TTC549 (cell line): Measurements from ENCODE around the gene KHDC1.
"Not testable (repeated sequence)": the region's sequence is repeated elsewhere in the genome, so short reads cannot be mapped to it uniquely, and the experiment has no call there.

Source experiments
- FAIRE-seq: peaks from 2 replicates; lab custom pipeline; 2012; peaks lifted over from hg19 to GRCh38; lab: Jason Lieb, UNC

The KHDC1 gene

GRCh38 chr6:73248192-73248903 is 14.6 kb downstream of the KHDC1 start:
- no peak for FAIRE-seq

GRCh38 chr6:73242001-73242400 is 21.0 kb downstream of the KHDC1 start:
- no peak for FAIRE-seq

GRCh38 chr6:73240730-73241129 is 22.3 kb downstream of the KHDC1 start:
- FAIRE-seq, result no peak

GRCh38 chr6:73236144-73236750 is 26.7 kb downstream of the KHDC1 start:
- FAIRE-seq, result no peak

DNA sequence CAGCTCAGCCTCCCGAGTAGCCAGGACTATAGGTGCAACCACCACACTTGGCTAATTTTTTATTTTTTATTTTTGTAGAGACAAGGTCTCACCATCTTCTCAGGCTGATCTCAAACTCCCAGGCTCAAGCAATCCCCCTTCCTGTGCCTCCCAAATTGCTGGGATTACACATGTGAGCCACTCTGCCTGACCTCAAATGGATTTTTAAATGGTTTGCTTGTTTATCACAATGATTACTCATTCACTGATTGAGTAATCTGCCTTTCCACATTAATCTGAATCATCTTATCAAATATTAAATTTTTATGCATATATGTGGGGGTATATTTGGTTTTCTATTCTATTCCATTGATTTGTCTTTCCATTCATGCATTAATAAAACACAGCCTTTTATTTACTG is 28.3 kb downstream of the KHDC1 start:
- FAIRE-seq, result no peak

DNA sequence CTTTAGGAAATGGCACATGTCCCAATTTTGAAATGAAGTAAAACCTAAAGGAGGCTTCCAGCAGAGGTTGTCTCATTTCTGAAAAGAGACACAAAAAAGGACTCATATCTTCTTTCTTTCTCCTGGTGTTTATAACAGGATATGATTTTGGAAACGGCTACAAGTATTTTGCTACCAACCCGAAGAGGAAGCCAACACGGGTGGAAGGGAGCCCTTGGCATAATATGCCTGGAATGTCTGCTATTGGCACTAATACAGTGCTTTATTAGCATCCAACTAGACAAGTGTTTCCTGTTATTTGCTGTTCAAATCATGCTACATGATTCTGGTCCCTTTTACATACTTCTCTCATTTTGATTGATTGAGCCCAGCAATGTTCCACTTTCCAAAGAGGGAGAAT is 29.0 kb downstream of the KHDC1 start:
- FAIRE-seq, result not testable (repeated sequence)

DNA sequence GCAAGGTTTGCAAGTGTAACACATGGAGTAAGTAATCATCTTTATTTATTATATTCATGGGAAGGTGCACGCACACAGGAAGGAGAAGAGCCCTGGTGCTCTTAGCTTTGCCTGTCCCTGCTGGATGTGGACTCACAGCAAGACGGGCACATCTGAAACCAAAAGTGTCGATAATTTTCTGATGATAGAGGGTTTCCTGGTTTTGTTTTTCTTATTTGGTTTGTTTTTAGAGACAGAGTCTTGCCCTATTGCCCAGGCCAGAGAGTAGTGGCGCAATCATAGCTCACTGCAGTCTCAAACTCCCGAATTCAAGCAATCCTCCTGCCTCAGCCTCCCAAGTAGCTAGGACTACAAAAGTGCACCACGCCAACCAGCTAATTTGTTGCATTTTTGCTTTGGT is 29.9 kb downstream of the KHDC1 start:
- FAIRE-seq, result no peak

DNA sequence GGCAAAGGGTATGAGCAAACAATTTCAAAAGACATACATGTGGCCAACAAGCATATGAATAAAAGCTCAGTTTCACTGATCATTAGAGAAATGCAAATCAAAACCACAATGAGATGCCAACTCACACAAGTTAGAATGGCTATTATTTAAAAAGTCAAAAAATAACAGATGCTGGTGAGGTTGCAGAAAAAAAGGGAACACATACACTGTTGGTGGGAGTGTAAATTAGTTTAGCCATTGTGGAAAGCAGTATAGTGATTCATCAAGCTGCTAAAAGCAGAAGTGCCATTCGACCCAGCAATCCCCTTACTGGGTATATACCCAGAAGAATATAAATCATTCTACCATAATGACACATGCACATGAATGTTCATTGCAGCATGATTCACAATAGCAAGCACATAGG is 31.0 kb downstream of the KHDC1 start:
- FAIRE-seq, result no peak

- FAIRE-seq, result no peak
Measured at GRCh38 chr6:73227606-73228255, 35.3 kb downstream of the KHDC1 start.

DNA sequence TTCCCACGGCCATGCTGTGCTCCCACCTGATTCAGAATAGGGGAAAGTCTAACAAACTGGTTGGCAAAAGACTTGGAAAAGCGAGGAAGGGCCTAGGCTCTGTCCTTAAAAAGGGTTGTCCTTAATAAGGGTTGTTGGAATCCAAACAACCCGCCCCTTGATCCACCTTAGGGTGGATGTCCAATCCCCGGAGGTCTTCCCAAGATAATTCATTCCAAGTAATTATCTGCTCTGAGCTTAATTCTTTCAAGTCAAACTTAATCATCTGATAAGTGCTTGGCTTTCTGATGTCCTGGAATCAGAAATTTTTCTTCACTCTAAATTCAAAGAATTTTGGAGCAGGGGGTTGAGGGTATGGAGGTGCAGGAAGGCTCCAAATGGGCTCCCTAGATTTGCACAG is 37.6 kb downstream of the KHDC1 start, which contains the start of gene KHDC1L:
TSS of gene KHDC1L (minus strand) at position 101 of the 400 bp plus-strand sequence. CDS start at position 13, 88 bp downstream.
- FAIRE-seq, result no peak

- no peak for FAIRE-seq
Measured at GRCh38 chr6:73216859-73217258, 46.1 kb downstream of the KHDC1 start.

DNA sequence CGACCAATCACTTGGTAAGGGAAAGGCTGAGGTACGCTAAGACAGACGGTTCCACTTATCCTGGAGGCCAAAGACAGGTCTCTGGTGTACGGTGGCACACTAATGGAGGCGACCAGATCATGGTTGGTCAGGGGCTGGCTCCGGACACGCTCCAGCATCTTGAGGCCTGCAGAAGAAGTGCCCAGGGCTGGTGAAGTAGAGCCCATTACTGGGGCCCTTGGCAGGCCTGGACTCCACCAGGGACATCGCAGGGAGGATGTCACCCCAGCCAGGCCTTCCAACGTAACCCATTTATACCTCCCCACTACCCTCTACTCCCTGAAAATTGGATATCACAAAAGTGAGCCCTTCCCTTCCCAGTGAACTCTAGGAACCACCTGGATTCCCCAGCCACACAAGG is 53.9 kb downstream of the KHDC1 start:
- FAIRE-seq, result no peak

DNA sequence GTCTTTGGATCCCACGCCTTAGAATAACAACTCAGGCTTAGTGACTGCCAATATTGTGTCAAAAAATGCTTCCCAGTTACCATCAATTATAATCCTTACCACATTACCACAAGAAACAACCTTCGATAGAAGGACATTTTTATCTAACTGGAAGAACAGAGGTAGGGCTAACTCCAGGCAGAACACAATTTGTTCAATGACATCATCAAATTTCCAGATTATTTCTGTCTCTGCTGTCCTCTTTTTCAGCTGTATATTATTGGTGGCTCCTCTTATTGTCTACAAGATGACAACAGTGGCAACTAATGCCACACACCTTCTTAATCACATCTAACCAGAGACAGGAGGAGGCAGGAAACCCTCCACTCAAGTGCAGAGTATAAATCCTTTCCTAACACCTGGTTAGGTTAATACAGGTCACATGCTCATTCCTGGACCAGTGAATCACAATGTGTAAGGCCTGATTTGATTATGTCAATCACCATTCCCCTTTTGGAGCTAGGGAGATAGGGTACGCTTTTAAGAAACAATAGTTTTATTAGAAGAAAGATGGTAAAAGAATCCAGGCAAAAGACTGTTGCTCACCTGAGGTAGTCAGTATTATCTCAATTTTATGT is 55.7 kb downstream of the KHDC1 start:
- no peak for FAIRE-seq

GRCh38 chr6:73204252-73204651 is 58.7 kb downstream of the KHDC1 start:
- no peak for FAIRE-seq

GRCh38 chr6:73203098-73203497 is 59.9 kb downstream of the KHDC1 start:
- no peak for FAIRE-seq

GRCh38 chr6:73200735-73201134 is 62.3 kb downstream of the KHDC1 start:
- FAIRE-seq, result no peak

DNA sequence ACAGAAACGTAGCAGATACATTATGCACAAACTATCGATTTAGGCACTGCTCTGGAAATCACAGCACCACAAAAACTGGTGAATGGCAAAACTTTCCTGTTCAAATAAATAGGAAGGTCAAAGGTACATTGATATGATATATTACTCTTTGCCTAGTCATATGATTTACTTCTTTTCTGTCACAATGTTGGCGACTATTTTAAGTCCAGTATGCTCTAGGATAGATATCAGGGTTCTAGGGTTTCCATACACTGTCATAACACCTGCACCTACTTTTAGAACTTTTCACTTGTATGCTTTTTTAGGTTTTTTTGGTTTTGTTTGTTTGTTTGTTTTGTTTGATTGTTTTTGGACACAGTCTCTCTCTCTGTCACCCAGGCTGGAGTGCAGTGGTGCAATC is 62.7 kb downstream of the KHDC1 start:
- no peak for FAIRE-seq

DNA sequence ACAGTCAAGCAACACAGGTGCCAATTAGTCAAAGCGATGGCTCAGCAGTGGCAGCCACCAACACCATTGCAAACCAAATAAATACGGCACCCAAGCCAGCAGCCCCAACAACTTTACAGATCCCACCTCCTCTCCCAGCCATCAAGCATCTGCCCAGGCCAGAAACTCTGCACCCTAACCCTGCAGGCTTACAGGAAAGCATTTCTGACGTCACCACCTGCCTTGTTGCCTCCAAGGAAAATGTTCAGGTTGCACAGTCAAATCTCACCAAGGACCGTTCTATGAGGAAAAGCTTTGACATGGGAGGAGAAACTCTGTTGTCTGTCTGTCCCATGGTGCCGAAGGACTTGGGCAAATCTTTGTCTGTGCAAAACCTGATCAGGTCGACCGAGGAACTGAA is 68.3 kb downstream of the KHDC1 start:
- no peak for FAIRE-seq

DNA sequence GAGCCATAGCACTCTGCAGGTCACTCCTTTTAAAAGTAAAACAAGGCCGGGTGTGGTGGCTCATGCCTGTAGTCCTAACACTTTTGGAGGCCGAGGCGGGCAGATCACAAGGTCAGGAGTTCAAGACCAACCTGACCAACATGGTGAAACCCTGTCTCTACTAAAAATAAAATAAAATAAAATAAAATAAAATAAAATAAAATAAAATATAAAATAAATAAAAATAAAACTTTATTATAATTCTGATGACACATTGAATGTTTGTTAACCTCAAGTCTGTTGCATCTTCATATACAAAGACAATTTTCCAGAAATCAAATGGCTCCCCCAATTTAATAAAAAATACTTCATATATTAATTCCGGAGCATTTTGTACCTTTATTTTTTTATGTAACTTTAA is 69.7 kb downstream of the KHDC1 start:
- not testable (repeated sequence) for FAIRE-seq
